Activated T-helper 1 cell treated with anti-CD3 and anti-CD28 coated beads, Interleukin-2, amount 50 U/mL, for 16 hours (primary cell): Measurements from ENCODE around the gene PHF2.

Experiments used
- DNase-seq, 2 donors: peaks; one replicate each; pipeline ENCODE4 v3.0.0-alpha.2; 2020; ENCODE audit warnings: low read depth in 1 of 2, low spot score in 1 of 2

The PHF2 gene

GRCh38 chr9:93585695-93586094 lies 9.3 kb downstream of the PHF2 start:
- no peak for DNase-seq

- DNase-seq, result no peak
These were observed 10.1 kb downstream of the PHF2 start for GRCh38 chr9:93586290-93587057.

- no peak for DNase-seq
These were observed 10.9 kb downstream of the PHF2 start for GRCh38 chr9:93587284-93587650.

GRCh38 chr9:93587651-93588347 lies 11.4 kb downstream of the PHF2 start:
- no peak for DNase-seq

GRCh38 chr9:93588641-93589609 lies 12.5 kb downstream of the PHF2 start:
- no peak for DNase-seq

- DNase-seq, result no peak
These were observed 13.3 kb downstream of the PHF2 start for GRCh38 chr9:93589688-93590087.

GRCh38 chr9:93590609-93591234 lies 14.3 kb downstream of the PHF2 start:
- DNase-seq, result no peak

GRCh38 chr9:93591301-93592007 lies 15.1 kb downstream of the PHF2 start:
- no peak for DNase-seq

GRCh38 chr9:93592008-93592642 lies 15.7 kb downstream of the PHF2 start:
- no peak for DNase-seq

GRCh38 chr9:93592643-93593021 lies 16.2 kb downstream of the PHF2 start:
- DNase-seq, result no peak

GRCh38 chr9:93593144-93593658 lies 16.8 kb downstream of the PHF2 start:
- DNase-seq, result no peak

GRCh38 chr9:93594041-93594756 lies 17.8 kb downstream of the PHF2 start:
- DNase-seq, result no peak

- DNase-seq, result no peak
These were observed 19.1 kb downstream of the PHF2 start for GRCh38 chr9:93595461-93595860.

- DNase-seq, result no peak
These were observed 19.5 kb downstream of the PHF2 start for GRCh38 chr9:93595861-93596365.

- no peak for DNase-seq
These were observed 20.0 kb downstream of the PHF2 start for GRCh38 chr9:93596399-93596798.

GRCh38 chr9:93597142-93597706 lies 20.8 kb downstream of the PHF2 start:
- DNase-seq, result no peak

- no peak for DNase-seq
These were observed 21.7 kb downstream of the PHF2 start for GRCh38 chr9:93597871-93598646.
